ENCODE results near the gene DND1.
A peak's percentile ranks its signal among the peaks of the same experiment; 100 is the strongest.
"Not testable (repeated sequence)": the region's sequence is repeated elsewhere in the genome, so short reads cannot be mapped to it uniquely, and the experiment has no call there.

DND1 gene

GRCh38 chr5:140672455-140673186, 755 bp downstream of the DND1 start:
- DNase-seq (ENCODE audit: low spot score) = no peak

DNA sequence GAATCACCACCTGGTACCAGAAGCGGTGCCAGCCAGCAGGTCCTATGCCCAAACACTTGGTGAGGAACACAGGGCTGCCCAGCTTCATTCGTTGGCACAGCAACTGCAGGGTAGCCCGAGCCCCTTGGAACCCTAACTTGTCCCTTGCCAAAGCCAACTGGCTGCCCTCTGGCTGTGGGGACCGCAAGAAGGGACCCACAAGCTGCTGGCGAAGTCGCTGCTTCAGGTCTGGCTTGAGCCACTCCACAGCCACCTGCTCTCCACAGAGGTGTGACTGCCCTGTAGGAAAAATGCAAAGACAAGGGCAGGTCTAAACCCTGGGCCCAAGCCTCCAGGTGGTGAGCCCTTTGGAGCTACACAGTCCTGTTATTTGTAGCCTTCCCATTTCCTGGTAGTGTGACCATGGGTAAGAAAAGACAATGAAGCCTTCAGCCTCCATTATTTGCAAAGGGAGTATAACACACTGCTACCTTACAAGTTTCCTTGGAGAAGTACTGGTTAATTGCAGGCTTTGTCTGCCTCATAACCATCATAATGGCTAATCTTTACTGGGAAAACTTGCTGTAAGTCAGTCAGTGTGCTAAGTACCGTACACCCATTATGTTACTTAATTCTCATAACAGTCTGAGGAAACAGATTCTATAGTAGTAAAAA, 1.8 kb downstream of the DND1 start:
- no peak for DNase-seq (ENCODE audit: low spot score)

DNA sequence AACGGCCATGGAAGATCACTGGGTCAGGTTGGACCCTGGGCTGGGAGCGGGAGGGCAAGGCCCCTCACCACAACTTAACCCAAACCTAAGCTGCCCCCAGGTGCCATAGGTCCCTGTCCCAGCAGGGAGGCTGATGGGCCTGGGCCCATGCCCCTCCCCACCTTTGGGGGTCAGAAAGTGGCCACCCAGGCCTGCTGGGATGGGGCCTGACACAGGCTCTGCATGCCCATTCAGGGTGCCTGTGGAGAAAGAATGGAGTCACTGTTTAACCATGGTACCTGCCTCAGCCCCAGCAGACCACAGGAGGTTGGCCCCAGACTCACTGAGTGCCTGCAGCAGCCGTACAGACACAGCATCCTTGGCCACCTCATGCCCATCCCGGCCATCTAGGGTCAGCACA, 2.3 kb downstream of the DND1 start:
- not testable (repeated sequence) for DNase-seq (ENCODE audit: low spot score)

DNA sequence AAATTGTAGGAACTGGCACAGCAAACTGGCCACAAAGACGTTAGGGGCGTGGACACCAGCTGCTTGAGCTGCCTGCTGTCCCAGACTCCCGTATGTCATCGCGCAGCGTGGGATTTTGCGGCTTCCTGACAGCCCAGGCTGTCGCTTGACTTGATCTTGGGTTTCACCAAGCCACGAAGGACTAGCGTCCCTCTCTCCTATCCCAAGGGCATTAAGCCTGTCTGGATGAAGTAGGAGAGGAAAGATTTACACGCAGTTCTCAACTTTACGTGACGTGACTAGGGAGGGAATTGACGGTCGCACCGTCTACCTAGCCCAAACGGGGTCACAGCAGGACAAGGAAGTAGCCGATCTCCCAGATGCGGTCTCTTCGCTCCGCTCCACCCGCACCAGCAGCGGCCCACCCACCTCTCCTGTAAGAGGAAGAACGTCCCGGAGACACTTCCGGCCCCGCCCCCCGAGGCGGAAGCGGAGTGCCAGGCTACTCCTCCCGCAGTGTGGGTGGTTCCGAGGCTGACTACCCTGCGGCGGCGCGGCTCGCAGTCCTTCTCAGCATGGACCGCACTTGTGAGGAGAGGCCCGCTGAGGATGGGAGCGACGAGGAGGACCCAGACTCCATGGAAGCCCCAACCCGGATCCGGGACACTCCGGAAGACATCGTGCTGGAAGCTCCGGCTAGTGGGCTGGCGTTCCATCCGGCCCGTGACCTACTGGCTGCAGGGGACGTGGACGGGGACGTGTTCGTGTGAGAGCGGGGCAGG, 8.8 kb downstream of the DND1 start, which contains the start of gene WDR55:
WDR55 (plus strand) TSS at position 546 of the 761 bp plus-strand sequence; CDS start at position 555, 9 bp downstream.
- DNase-seq (ENCODE audit: low spot score) = peak; percentile 95

DNA sequence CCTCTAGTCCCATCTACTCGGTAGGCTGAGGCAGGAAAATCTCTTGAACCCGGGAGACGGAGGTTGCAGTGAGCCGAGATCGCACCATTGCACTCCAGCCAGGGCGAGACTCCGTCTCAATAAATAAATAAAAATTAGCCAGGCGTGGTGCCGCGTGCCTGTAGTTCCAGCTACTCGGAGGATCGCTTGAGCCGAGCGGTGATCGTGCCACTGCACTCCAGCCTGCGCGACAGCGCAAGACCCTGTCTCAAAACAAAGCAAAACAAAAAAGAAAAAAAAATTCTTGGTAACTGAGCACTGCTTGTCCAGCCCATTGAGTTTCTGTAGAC, 9.4 kb downstream of the DND1 start:
- DNase-seq (ENCODE audit: low spot score) = no peak

DNA sequence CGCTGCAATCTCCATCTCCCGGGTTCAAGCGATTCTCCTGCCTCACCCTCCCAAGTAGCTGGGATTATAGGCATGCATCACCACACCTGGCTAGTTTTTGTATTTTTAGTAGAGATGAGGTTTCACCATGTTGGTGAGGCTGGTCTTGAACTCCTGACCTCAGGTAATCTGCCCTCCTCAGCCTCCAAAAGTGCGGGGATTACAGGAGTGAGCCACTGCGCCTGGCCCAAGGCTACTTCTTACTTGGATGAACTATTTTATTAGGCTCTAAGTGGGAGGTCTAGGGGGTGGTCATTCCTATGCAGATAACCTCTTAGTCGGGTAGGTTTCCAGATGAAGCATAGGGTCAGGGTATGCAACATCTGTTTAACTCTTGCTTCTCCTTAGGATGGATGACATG, 13.0 kb downstream of the DND1 start:
- not testable (repeated sequence) for DNase-seq (ENCODE audit: low spot score)

GRCh38 chr5:140658870-140659269, 14.5 kb downstream of the DND1 start:
- no peak for DNase-seq (ENCODE audit: low spot score)

- DNase-seq (ENCODE audit: low spot score) = peak; percentile 12
Observed at GRCh38 chr5:140647042-140647419, 26.3 kb downstream of the DND1 start.

GRCh38 chr5:140642718-140643117, 30.7 kb downstream of the DND1 start:
- DNase-seq (ENCODE audit: low spot score) = no peak

DNA sequence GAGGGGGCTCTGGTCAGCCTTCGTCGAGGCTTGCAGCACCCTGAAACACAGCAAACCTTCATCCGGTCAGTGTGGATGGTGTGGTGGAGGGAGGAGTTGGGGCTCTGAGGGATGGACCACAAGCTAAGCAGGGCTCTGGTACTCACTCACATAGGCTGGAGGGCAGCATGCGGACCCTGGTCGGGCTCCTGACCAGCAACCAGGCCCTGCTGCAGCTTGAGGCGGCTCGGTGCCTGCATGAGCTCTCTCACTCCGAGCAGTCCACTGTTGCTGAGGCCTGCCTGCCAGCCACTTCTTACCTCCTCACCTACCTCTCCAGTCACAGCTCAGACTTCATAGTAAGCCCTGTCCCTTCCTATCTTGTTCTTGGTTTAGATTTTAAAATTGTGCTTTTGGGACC, 31.7 kb downstream of the DND1 start:
- no peak for DNase-seq (ENCODE audit: low spot score)

DNA sequence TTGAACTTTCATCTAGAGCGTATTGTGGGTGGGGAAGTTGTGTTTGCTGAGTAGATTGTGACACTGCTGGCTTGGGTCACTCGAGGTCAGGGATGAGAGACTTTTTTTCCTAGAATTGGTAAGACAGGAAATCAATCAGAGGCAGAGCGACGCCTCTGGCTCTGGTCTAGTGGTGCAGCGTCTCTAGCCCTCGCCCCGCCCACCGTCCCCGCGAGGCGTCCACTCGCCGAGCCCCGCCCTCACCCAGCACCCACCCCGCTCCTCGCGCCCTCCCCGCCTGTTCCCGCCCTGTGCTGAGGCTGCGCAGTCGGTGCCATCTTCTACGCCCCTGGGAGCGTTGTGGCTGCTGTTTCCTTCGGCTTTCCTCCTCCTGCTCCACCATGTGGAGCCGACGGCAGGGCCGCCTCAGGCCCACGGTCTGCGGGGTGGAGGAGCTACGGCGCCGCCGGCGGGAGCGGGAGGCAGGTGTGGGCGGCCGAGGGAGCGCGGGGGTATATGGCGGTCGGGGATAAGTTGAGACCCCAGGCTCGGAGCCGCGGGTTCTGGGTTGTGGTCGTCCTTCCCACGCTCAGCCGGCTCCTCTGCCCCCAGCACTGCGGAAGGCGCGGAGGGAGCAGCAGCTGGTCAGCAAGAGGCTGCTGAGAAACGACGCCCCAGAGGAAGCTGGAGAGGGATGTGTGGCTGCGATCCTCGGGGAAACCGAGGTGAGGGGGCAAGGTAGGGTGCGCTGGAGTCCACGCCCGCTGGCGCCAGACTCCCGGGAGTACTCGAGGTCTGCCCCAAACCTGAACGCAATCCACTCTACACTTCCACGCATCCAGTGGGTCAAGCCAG, 34.0 kb downstream of the DND1 start, which contains the start of gene TMCO6:
TMCO6 (plus strand) TSS at position 304 of the 834 bp plus-strand sequence; CDS start at position 381, 77 bp downstream.
- DNase-seq (ENCODE audit: low spot score) = peak; percentile 96

- not testable (repeated sequence) for DNase-seq (ENCODE audit: low spot score)
Observed at GRCh38 chr5:140638898-140639147, 34.6 kb downstream of the DND1 start.

DNA sequence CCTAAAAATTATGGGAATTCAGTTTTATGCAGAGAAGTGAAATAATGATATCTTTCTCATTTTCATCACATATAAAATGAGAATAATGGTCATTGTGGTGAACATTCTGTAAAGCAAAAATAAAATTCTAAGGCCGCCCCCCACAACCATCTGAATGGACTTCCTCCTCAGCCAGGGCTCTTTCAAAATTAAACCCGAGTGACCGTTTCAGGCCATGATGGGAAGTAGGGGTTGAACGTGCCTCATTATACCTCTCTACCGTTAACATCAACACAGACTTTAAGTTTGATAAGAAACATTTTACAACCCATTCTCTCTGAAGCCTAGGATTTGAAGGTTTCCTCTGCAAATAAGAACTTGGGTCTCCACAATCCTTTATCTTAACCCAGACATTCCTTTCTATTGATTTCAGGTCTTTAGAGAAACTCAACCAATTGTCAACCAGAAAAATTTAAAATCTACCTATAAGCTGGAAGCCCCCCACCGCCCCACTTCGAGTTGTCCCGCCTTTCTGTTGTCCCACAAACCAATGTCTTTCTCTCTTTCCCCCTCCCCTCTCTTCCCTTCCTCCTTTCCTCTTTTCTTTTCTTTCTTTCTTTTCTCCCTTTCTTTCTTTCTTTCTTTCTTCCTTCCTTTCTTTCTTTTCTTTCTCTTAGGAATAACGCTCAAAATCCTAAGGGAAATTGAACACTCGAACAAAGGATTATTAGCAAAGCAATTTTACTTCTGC, 35.8 kb downstream of the DND1 start:
- DNase-seq (ENCODE audit: low spot score) = no peak

GRCh38 chr5:140635291-140636257, 37.8 kb downstream of the DND1 start:
- DNase-seq (ENCODE audit: low spot score) = no peak

- no peak for DNase-seq (ENCODE audit: low spot score)
Observed at GRCh38 chr5:140634103-140634502, 39.3 kb downstream of the DND1 start.

- no peak for DNase-seq (ENCODE audit: low spot score)
Observed at GRCh38 chr5:140633501-140633900, 39.9 kb downstream of the DND1 start.

DNA sequence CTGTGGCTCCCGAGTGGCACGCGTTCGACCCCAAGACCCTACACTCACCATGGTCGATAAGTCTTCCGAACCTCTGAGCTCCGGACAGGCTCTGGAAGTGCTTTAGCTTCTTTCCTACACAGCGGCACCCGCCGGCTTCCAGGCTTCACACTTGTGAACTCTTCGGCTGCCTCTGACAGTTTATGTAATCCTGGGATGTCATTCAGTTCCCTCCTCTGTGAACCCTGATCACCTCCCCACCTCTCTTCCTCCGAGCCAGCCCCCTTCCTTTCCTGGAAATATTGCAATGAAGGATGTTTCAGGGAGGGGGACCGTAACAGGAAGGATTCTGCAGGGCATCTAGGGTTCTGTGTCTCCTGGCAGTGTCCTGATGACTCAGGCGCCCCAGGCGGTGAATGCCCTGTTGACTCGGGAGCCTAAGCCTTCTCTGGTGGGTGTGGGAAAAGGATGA, 40.3 kb downstream of the DND1 start, which contains the start of gene CD14:
CD14 (minus strand) TSS at position 155 of the 451 bp plus-strand sequence; CDS start at position 51, 104 bp downstream.
- peak; percentile 68 for DNase-seq (ENCODE audit: low spot score)

DNA sequence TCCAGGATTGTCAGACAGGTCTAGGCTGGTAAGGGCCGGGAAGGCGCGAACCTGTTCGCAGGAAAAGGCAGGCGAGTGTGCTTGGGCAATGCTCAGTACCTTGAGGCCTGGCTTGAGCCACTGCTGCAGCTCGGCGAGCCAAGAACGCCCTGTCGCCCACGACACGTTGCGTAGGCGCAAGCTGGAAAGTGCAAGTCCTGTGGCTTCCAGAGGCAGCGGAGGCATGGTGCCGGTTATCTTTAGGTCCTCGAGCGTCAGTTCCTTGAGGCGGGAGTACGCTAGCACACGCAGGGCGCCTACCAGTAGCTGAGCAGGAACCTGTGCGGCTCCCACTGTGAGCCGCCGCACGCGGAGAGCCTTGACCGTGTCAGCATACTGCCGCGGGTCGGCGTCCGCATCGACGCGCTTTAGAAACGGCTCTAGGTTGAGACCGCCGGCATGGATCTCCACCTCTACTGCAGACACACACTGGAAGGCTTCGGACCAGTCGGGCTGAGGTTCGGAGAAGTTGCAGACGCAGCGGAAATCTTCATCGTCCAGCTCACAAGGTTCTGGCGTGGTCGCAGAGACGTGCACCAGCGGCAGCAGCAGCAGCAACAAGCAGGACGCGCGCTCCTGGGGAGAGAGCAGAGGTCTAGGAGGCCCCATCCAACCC, 40.9 kb downstream of the DND1 start:
- DNase-seq (ENCODE audit: low spot score) = peak; percentile 79

- DNase-seq (ENCODE audit: low spot score) = peak; percentile 65
Observed at GRCh38 chr5:140631831-140632365, 41.5 kb downstream of the DND1 start.

All from cerebellar cortex (tissue), 1 donor.